Spleen (tissue), 7 donors: ENCODE results near the gene NFATC2IP.

ENCODE experiments used
- CTCF ChIP-seq, 11 experiments: fragments of 200-600 bp in 7 of 11; fragments of 450-650 bp in 4 of 11; sonication (generic) in 4 of 11; IDR thresholded peaks in 8 of 11; conservative IDR thresholded peaks in 3 of 11; 1 replicate in 7 of 11; 2 replicates in 4 of 11; pipeline versions ENCODE4 v1.4.0 to v1.8.0; 2016 to 2021; ENCODE audit warnings: antibody characterized with exemption in 11 of 11, inconsistent platforms in 4 of 11, mild to moderate bottlenecking in 1 of 11
- POLR2AphosphoS5 ChIP-seq, 3 donors: sonication (generic); formaldehyde crosslinking; IDR thresholded peaks; one replicate each; pipeline ENCODE4 v1.5.1; 2017; ENCODE audit warnings: antibody characterized with exemption in 3 of 3
- donor health status: DM: no; HTN: no; CAD: no; lungs with moderate emphysema.
- donor health status: DM: no; HTN: no; CAD: no.
- donor health status: DM: no; HTN: no; CAD: no.

GRCh38 chr16:28964496-28964895, 13.8 kb downstream of the NFATC2IP start:
- TF ChIP-seq CTCF (IDR thresholded peaks at IDR 0.05 in 8 of 11, conservative IDR thresholded peaks at IDR 0.05 in 3 of 11) (no peak), POLR2AphosphoS5 (IDR thresholded peaks at IDR 0.05) (no peak)
